GM12878 (cell line): ENCODE data around the gene TMEM250.

Source experiments
- CTCF ChIP-seq, 3 experiments: IDR thresholded peaks in 2 of 3; conservative IDR thresholded peaks in 1 of 3; 2 replicates each; pipeline ENCODE4 v1.5.1; 2011; ENCODE audit warnings: low read depth in 3 of 3, low read length in 3 of 3, mild to moderate bottlenecking in 3 of 3, control low read depth in 2 of 3, moderate library complexity in 2 of 3, inconsistent platforms in 1 of 3, mixed read lengths in 1 of 3; ENCODE audit not compliant: control insufficient read depth in 2 of 3, insufficient read depth in 1 of 3; ENCODE audit errors: extremely low read depth in 1 of 3
- SP1 ChIP-seq: IDR thresholded peaks from one replicate; pipeline ENCODE4 v1.6.1; 2011; ENCODE audit warnings: low read depth, low read length
- USF1 ChIP-seq: IDR thresholded peaks from 2 replicates; pipeline ENCODE4 v1.6.1; 2011; ENCODE audit warnings: borderline replicate concordance, low read depth, mild to moderate bottlenecking, moderate library complexity, mixed read lengths, low read length; ENCODE audit not compliant: insufficient read depth; ENCODE audit errors: extremely low read length

GRCh38 chr9:136115206-136115605, 3.5 kb downstream of the TMEM250 start:
- no peak for TF ChIP-seq SP1
- TF ChIP-seq CTCF (IDR thresholded peaks at IDR 0.05 in 2 of 3, conservative IDR thresholded peaks at IDR 0.05 in 1 of 3; ENCODE audit: control insufficient read depth in 2 of 3, extremely low read depth in 1 of 3, insufficient read depth in 1 of 3, low read depth in 3 of 3, low read length in 3 of 3) = no peak
- TF ChIP-seq USF1 = no peak
